ENCODE data around the gene TOGARAM1. TPM values are rescaled to one million over a fixed set of nuclear protein-coding genes. Genes with fewer than 3 reads are reported as not detected.
A peak's percentile ranks its signal among the peaks of the same experiment; 100 is the strongest.
"Not testable (repeated sequence)": the region's sequence is repeated elsewhere in the genome, so short reads cannot be mapped to it uniquely, and the experiment has no call there.

The TOGARAM1 gene
- polyA plus RNA-seq, 1 donor, result 28.0 TPM

DNA sequence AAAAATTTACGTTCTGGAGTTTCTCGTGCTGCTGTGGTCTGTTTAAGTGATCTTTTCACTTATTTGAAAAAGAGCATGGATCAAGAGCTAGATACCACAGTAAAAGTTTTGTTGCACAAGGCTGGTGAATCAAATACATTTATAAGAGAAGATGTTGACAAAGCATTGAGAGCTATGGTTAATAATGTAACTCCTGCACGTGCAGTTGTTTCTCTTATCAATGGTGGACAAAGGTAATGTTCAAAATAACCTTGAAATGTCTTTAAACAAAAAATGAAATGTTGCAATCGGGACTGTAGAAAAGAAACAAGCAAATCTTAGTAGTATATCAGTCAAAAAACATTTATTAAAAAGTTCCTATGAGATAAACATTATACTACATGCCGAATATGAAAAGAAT, 82.6 kb downstream of the TOGARAM1 start:
- DNase-seq, result no peak

DNA sequence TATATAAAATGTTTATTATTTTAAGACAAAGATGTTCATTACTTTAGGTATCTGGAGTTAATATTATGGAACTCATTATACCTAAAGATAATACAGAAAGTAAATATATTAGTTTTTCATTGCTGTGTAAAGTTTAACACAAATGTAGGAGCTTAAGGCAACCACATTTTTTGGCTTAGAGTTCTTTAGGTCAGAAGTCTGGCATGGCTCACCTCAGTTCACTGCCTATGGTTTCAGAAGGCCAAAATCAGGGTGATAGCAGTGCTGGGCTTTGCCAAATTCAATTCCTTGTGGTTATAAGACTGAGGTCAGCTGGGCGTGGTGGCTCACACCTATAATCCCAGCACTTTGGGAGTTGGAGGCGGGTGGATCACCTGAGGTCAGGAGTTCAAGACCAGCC, 86.4 kb downstream of the TOGARAM1 start:
- no peak for DNase-seq

DNA sequence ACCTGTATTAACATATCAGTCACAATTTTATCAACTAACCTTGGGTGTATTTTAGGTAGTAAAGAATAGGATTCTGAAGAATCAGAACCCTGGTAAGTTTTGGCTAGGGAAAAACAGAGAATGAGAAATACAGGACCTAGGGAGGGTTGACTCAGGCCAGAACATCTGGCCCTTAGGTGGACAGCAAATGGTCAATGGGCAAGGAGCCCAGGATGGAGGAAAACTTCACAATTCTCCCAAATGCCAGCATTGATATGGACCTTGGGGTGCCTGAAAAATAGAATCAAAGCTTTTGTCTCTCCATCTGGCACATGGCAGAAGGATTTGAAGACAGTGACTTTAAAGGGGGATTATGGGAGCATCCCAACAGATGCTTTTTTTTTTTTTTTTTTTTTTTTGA, 89.2 kb downstream of the TOGARAM1 start:
- DNase-seq, result no peak

DNA sequence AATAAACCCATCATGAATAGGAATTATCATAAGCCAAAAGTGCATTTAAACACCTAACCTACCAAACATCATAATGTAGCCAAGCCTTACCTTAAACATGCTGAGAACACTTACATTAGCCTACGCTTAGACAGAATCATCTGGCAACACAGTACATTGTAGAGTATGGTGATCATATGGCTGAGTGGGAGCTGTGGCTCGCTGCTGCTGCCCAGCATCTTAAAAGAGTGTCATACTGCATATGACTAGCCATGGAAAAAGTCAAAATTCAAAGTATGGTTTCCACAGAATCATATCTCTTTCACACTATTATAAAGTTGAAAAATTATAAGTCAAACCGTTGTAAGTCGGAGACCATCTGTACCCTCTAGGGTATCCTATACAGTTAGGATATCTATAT, 89.9 kb downstream of the TOGARAM1 start:
- no peak for DNase-seq

DNA sequence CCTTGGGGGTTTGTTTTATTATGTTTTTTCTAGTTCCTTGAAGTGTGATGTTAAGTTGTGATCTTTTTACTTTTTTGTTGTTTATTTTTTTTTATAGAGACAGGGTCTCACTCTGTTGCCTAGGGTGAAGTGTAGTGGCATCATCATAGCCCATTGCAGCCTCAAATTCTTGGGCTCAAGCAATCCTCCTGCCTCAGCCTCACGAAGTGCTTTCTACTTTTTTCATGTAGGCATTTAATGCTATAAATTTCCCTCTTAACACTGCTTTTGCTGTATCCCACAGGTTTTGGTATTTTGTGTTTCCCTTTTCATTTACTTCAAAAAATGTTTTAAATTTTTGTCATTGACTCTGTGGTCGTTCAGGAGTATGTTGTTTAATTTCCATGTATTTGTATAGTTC, 95.4 kb downstream of the TOGARAM1 start:
- no peak for DNase-seq

DNA sequence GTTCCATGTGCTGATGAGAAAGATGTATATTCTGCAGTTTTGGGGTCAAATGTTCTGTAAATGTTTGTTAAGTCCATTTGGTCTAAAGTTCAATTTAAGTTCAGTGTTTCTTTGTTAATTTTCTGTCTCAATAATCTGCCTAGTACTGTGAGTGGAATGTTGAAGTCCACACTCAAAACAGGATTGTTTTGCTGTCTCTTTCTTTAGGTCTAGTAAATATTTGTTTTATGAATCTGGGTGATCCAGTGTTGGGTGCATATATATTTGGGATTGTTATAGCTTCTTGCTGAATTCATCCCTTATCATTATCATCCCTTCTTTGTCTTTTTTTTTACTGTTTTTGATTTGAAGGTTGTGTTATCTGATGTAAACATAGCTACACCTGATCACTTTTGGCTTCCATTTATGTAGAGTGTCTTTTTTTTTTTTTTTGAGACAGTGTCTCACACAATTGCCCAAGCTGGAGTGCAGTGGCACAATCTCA, 95.9 kb downstream of the TOGARAM1 start:
- no peak for DNase-seq

DNA sequence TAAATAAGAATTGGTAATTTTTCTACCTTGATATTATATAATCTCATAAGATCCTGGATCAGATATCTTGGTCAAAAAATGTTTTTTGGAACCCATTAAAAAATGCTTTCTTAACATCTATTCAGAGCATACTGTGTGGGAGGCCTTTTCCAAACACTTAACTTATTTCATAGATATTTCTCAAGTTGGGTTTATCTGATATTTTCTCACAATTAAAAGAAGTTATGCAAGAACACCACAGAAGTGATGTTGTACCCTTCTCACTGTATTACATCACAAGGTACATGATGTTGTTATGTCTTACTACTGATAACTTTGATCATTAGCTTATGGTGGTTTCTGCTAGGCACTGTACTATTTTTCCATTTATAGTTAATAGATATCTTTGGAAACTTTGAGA, 98.6 kb downstream of the TOGARAM1 start:
- no peak for DNase-seq

DNA sequence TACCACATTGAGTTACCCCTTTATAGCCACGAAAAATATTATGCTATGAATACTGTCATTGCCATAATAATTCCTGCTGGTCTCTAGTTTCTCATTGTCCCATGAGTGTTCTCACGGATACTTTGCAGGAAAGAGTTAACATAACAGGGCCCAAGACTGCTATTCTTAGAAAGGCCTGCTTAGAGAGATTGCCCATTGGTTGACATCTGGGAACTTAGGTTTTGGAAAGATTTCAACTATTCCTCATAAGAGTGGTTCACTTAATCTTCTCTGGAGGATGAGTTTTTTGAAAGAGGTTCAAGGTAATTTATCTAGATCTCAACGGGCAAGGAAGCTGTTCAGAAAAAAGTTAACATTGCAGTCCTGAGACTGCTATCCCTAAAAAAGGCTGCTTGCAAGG, 103.5 kb downstream of the TOGARAM1 start:
- no peak for DNase-seq

DNA sequence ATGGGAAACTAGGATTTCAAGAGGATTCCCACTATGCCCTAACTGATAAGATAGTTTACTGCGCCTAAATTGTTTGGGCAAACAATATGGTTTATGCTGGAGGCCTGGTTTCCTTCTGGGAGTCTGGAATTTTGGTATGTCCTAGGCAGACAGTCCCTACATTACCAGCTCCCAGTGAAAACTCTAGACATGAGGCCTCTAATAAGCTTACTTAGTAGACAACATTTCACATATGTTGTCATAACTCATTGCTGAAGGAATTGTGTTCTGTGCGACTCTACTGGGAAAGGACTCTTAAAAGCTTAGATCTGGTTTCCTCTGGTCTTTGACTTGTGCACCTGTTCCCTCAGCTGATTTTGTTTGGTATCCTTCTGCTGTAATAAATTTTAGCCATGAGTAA, 104.0 kb downstream of the TOGARAM1 start:
- no peak for DNase-seq

DNA sequence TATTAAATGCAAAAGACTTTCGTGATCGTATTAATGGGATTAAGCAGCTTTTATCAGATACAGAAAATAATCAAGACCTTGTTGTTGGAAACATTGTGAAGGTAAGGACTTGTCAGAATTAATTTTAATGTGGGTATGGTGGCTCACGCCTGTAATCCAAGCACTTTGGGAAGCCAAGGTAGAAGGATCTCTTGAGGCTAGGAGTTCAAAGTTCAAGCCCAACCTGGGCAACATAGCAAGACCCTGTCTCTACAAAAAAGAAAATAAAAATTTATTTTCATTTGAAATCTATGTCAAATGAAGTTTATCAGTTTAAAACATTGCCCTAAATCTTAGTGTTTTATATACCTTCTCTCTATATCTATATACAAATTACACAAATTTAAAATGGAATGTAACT, 104.7 kb downstream of the TOGARAM1 start:
- no peak for DNase-seq

DNA sequence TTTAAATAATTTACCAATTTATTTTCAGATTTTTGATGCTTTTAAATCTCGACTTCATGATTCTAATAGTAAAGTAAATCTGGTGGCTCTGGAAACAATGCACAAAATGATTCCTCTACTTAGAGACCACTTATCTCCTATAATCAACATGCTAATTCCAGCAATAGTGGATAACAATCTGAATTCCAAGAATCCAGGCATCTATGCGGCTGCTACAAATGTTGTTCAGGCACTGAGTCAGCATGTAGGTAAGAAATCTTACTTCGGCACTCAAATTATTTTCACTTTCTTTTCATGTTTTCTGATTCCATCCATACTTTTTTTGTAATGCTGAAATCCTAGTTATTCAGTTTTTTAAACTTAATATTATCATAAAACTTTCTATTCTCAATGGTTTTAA, 106.4 kb downstream of the TOGARAM1 start:
- DNase-seq, result no peak

DNA sequence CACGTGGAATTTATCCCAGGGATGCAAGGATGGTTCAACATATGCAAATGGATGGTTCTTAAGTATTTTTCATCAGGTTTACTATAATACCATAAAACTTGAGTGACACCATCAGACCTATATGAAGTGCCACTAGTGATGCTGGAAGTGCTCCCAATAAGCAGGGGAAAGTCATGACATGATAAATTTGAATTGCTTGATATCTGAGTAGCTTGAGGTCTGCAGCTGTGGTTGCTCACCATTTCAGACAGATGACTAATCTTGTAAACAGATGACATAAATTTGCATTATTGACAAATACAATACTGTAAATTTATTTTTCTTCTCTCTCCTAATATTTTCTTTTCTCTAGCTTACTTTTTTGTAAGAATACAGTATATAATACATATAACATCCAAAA, 108.2 kb downstream of the TOGARAM1 start:
- DNase-seq, result no peak

DNA sequence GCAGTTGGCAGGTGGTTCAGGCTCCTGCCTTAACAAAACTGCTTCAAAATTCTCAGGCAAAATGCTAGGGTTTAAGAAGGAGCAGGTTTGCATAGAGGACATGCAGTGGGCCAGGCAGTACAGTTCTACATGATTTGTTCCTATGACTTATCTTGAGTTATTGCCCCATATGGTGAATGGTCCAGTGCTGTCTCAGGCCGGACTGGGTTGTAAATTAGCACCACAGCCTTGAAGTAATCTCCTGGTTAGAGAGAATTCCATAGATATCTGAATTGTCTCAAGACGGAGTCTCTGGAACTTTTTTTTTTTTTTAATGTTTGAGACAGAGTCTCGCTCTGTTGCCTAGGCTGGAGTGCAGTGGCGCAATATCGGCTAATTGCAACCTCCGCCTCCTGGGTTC, 110.1 kb downstream of the TOGARAM1 start:
- DNase-seq, result no peak

DNA sequence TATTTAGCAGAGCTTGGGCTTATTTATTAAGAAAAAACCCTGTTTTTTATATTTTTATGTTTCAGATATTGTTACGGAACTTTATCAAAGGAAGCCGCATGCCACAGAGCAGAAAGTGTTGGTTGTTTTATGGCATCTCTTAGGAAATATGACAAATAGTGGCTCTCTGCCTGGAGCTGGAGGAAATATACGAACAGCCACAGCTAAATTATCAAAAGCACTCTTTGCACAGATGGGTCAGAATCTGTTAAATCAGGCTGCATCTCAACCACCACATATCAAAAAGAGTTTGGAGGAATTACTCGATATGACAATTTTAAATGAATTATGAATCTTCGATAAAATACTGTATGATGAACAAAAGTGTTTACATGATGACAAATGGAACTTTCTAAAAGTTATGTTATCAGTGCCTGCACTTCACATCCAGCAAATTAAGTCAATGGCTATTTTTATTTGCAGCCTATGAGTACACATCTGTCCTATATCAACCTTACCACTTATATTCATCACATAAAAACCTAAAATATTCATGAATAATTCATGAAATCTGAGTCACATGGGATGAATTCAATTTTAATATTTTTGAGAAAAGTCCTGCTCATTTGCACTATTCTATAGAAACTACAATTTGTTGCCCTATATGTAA, 111.4 kb downstream of the TOGARAM1 start:
- no peak for DNase-seq

DNA sequence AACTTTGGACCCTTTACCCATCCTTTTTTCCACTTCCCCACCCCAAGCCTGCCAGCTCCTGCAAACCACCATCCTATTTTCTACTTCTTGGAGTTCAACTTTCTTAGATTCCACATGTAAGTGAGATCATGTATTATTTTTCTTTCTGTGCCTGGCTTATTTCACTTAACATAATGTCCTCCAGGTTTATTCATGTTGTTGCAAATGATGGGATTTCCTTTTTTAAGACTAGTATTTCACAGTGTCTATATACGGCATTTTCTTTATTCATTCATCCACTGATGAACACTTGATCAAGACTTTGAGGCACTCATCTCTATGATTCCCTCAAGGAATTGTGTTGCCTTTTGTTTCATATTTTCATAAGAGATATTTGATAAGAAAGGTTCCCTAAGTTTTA, 116.3 kb downstream of the TOGARAM1 start:
- no peak for DNase-seq

DNA sequence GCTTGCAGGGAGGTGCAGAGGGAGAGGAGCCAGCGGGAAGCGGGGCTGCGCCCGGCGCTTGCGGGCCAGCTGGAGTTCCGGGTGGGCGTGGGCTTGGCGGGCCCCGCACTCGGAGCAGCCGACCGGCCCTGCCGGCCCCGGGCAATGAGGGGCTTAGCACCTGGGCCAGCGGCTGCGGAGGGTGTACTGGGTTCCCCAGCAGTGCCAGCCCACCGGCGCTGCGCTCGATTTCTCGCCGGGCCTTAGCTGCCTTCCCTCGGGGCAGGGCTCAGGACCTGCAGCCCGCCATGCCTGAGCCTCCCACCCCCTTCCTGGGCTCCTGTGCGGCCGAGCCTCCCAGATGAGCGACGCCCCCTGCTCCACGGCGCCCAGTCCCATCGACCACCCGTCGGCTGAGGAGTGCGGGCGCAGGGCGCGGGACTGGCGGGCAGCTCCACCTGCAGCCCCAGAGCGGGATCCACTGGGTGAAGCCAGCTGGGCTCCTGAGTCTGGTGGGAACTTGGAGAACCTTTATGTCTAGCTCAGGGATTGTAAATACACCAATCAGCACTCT, 118.5 kb downstream of the TOGARAM1 start:
- not testable (repeated sequence) for DNase-seq

DNA sequence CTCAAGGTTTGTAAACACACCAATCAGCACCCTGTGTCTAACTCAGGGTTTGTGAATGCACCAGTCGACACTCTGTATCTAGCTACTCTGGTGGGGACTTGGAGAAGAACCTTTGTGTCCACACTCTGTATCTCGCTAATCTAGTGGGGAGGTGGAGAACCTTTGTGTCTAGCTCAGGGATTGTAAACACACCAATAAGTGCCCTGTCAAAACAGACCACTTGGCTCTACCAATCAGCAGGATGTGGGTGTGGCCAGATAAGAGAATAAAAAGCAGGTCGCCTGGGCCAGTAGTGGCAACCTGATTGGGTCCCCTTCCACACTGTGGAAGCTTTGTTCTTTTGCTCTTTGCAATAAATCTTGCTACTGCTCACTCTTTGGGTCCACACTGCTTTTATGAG, 119.1 kb downstream of the TOGARAM1 start:
- DNase-seq, result not testable (repeated sequence)

DNA sequence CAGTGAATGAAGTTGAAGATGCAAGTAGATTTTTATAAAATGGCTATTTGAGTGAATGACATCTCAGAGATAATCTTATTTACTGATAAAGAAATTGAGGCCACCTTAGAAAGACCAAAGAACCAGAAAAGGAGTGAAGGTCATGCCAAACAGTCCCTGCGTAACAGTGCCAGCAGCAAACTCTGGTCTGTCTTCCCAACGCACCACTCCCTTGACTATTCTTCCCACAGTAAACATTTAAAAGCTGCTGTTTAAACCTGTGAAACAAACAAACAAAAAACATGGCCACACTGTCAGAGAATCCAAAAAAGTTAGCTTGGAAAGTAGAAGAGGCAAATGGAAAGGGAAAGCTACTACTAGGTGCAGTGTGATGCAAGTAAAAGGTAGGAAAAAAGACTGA, 120.4 kb downstream of the TOGARAM1 start:
- DNase-seq, result no peak

DNA sequence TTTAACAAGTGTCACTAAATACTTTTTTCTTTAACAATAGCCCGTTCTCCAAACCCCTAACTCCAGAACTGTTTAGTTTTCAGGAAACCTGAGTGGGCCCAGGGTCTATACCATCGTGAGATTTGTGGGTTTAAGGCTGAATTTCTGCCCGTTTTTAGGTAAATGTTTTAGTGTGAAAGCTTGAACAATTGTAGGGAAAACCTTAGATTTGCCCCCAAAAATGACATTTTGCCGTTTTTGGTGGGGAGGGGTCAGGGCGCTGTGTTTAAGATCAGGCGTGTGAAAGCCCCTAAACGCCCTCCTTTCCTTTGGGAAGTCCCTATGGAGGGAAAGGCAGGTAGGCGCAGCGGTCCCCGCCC, 121.6 kb downstream of the TOGARAM1 start:
- no peak for DNase-seq

DNA sequence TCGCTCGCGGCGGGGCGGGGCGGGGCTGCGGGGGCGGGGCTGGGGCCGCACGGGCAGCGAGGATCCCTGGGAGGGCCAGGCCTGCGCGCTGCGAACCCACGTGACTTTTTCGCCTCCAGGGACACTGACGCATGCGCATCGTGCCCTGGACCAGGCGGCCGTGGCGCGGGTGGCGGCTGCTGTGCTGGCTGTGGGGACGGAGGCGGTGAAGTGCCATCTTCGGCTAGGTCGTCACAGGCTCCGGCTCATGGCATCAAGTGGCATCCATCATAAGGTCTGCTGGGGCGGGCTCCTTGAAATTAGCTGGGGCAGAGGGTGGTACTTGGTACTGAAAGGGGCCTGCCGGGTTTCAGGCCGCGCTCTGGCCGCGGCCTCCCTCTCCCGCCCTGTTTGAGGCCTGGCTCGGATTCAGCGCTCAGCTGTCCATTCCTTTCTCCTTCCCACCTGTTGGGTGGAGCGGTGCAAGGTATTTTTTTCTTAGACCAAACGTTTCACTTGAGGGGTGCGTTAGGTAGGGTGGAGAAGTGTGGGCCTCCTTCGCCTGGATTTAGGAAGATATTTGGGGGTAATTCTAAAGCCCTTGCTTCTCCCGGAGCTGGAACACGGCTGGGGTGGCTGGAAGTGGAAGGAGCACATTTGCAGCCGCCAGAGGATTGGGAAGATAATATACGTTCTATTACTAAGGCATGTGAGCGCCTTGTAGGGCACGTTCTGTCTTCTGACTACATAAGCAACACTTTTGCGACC, 122.2 kb downstream of the TOGARAM1 start, which contains the start of gene PRPF39:
Gene PRPF39 (plus strand): TSS at position 141 of the 747 bp plus-strand sequence. CDS start 11,124 bp downstream, outside the sequence.
- peak; percentile 97 for DNase-seq

DNA sequence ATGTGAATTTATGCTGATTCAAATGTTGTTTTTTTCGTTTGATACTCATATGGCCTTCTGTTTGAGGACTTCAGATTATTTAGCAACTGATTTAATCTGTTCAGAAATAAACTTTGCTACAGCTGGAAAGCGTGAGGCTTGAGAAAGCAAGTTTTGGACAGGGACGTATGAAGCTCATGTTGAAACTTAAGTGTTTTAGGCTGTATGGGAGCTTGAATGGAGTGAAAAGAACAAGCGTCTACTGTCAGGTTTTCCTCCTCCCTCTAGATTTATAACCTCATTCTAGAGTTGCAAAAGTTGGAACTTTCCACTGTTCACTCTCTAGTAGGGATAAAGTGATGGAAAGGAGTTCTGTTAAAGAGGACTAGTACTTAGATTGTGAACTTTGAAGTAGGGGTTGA, 123.0 kb downstream of the TOGARAM1 start:
- DNase-seq, result peak; percentile 7

DNA sequence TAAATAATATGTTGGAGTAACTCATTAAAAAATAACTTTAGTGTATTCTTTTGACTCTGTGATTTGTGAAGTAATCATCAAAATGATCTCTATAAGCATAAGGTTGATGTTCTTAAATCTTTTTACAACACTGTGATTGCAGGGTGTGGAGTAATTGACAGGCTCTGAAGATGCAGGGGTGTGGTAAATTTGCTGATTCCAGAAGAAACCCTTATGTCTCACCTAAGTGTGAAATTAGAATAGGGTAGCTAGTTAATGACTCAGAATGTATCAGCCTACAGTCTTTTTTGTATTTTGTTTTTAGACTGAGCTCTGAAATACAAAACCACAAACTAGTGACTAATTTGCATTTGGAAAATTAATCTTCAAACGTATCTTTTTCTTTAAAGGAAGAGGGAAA, 127.8 kb downstream of the TOGARAM1 start:
- no peak for DNase-seq

DNA sequence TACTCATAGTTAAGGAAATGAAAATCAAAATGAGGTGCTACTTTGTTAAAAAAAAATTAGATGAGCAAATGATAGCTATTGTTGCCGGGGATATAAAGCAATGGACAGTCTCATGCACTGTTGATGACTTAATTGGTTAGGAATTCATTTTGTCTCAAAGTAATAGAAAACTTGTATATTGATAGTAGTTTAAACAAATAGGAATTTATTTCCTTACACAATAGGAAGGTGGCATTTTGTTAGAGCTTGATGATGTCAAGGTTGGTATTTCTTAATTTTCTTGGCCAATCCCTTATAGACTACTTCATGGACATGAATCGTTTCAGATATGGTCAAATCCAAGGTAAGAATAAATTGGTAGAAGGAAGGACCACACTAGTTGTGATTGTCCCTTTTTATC, 129.7 kb downstream of the TOGARAM1 start:
- DNase-seq, result no peak

DNA sequence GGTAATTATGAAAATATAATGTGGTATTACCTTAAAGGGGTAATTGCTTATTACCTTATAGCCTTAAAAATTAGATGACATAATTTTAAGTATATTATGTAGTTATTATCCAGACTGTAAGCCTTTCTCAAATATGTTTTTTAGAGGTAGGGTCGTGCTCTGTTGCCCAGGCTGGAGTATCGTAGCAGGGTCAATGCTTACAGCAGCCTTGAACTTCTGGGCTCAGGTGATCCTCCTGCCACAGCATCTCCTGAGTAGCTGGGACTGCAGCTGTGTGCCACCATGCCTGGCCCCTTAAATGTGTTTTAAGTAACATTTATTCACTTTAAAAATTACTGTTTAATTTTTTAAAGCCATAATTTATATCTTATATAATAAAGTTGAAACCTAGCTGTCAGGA, 132.3 kb downstream of the TOGARAM1 start:
- DNase-seq, result no peak
